GM12864 (cell line): ENCODE measurements around the gene FOXA1.

Experiments used
- DNase-seq: peaks from one replicate; pipeline ENCODE4 v3.0.0-alpha.2; 2011; ENCODE audit warnings: low read depth
- H3K4me3 ChIP-seq: 2 replicates; pipeline ENCODE4 v1.5.1; 2011; ENCODE audit warnings: mild to moderate bottlenecking, low read depth, low read length, control low read depth
- TF ChIP-seq, protein P1 (sequence below): IDR thresholded peaks from 2 replicates; pipeline ENCODE4 v1.5.1; 2011; ENCODE audit warnings: low read depth, mild to moderate bottlenecking, moderate library complexity, low read length, control low read depth, inconsistent platforms; ENCODE audit errors: missing control alignments

FOXA1 gene

DNA sequence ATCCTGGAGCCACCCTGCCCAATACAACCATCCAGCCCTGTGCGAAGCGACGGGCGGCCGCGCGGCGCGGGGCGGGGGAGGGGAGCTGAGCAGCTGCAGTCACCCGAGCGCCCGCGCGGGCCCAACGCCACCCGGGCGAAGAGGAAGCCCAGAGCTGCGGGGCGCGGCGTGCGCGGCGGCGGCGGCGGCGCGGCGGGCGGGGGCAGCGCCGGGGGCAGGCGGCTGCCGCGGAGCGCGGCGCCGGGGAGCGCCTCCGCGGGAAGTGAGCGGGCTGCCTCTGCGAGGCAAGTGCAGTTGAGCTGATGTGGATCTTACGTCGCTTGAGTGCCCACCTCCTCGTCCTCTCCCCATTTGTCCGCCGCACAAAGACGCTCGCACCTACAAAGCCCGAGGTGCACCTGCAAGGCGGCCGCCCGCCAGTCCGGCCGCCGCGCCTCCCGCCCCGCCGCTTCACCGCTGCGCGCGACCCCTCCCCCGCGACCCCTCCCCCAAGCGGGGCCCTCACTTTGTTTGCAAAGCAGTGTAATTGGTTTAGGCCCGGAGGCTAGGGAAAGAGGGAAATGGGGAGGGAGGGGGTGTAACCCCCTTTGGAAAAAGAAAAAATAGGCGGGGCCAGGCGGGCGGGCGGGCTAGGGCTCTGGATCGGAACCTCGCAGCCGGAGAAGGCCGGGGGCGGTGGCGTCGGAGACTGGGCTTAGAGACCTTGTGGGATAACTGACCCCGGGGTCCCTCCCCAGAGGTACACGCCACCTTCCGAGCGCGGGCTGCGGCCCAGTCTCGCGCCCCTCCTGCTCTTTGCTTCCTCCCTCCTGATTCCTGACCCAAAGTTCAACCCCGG, at the start of gene FOXA1, which contains the start of gene TTC6:
Gene FOXA1 (minus strand): TSS at position 279 of the 838 bp plus-strand sequence. CDS start 277 bp downstream, at position 2.
Gene TTC6 (plus strand): TSS at position 659 of the 838 bp plus-strand sequence. CDS start 26,436 bp downstream, outside the sequence.
- DNase-seq = no peak
- TF ChIP-seq, protein P1, sequence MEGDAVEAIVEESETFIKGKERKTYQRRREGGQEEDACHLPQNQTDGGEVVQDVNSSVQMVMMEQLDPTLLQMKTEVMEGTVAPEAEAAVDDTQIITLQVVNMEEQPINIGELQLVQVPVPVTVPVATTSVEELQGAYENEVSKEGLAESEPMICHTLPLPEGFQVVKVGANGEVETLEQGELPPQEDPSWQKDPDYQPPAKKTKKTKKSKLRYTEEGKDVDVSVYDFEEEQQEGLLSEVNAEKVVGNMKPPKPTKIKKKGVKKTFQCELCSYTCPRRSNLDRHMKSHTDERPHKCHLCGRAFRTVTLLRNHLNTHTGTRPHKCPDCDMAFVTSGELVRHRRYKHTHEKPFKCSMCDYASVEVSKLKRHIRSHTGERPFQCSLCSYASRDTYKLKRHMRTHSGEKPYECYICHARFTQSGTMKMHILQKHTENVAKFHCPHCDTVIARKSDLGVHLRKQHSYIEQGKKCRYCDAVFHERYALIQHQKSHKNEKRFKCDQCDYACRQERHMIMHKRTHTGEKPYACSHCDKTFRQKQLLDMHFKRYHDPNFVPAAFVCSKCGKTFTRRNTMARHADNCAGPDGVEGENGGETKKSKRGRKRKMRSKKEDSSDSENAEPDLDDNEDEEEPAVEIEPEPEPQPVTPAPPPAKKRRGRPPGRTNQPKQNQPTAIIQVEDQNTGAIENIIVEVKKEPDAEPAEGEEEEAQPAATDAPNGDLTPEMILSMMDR = no peak
- H3K4me3 ChIP-seq = no peak within 1 kb of the TSS

DNA sequence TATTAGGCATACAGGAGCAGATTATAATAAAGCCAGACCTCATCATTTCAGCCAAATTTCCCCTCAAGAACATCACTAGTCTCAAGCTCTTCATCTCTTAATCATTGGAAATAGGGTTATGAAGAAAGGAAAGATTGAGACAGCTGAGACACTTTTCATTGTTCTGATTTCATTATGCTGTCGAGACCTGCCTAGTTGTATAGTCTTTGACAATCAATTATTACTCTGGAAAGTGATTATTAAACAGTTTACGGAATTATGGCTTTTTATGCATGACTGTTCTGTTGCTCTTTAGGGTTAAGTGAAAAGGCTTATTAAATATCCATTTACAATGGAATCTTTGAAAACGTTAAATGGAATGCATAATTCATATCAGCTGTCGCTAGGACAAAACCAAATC, 48.7 kb upstream of the FOXA1 start:
- H3K4me3 ChIP-seq = no peak overlapping the region
- TF ChIP-seq, protein P1 = no peak
- no peak for DNase-seq

DNA sequence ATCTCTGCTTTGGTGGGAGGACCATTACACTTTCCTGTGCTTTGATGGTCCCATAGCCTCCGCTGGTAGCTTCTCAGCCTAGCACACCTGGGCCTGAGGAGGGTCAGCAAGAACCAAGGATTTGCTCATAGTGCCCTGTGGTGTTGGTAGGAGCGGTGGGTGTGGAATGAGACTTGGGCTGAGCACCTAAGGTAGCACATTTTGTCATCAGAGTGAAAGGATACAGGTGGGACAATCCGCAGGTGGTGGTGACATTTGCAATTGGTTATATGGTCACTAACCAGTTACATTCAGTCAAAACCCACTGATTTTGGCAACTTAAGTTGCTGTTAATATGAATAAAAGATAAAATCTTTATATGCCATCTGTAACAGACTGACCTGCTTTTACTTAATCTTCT, 47.1 kb upstream of the FOXA1 start:
- TF ChIP-seq, protein P1 = no peak
- no peak for DNase-seq
- H3K4me3 ChIP-seq = no peak overlapping the region

DNA sequence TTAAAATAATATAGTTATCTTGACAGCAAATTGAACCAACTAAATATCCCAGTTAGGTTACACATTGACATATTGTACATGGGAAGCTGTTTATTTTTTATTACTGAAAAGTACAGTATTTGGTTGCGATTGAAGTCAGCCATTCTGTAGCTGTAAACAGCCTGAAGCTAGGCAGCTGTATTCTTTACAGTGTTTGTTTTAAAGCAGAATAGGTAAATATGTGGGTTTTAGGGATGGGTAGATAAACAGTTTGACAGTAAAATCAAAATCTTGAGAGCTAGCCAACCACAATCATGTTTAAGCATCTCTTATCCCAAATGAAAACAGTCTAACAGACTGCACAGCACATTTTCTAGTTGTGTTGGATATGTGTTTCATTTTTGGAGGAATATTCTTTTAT, 46.1 kb upstream of the FOXA1 start:
- TF ChIP-seq, protein P1 = no peak
- H3K4me3 ChIP-seq = no peak overlapping the region
- no peak for DNase-seq

GRCh38 chr14:37638599-37638998, 43.5 kb upstream of the FOXA1 start:
- no peak for DNase-seq
- TF ChIP-seq, protein P1 = no peak
- H3K4me3 ChIP-seq = no peak overlapping the region

GRCh38 chr14:37637341-37637740, 42.3 kb upstream of the FOXA1 start:
- no peak overlapping the region for H3K4me3 ChIP-seq
- no peak for DNase-seq
- TF ChIP-seq, protein P1 = no peak
